HG03442 (cell line): Measurements from ENCODE around the gene FBLN2.
"Not testable (repeated sequence)": the region's sequence is repeated elsewhere in the genome, so short reads cannot be mapped to it uniquely, and the experiment has no call there.

ENCODE experiments used
- ATAC-seq: cut with Tn5 transposase; IDR thresholded peaks from one replicate; pipeline ENCODE4 v1.9.1; 2021; ENCODE audit warnings: mild to moderate bottlenecking, moderate library complexity; ENCODE audit not compliant: unreplicated experiment

Gene FBLN2

GRCh38 chr3:13513051-13513912, 35.6 kb upstream of the FBLN2 start:
- ATAC-seq: no peak

GRCh38 chr3:13513913-13514517, 34.9 kb upstream of the FBLN2 start:
- ATAC-seq: no peak

- no peak for ATAC-seq
Measured at GRCh38 chr3:13514639-13515435, 34.1 kb upstream of the FBLN2 start.

- no peak for ATAC-seq
Measured at GRCh38 chr3:13515786-13516759, 32.9 kb upstream of the FBLN2 start.

GRCh38 chr3:13516760-13517135, 32.2 kb upstream of the FBLN2 start:
- ATAC-seq: no peak

- ATAC-seq: no peak
Measured at GRCh38 chr3:13517253-13517977, 31.5 kb upstream of the FBLN2 start.

- ATAC-seq: no peak
Measured at GRCh38 chr3:13518516-13518953, 30.4 kb upstream of the FBLN2 start.

- no peak for ATAC-seq
Measured at GRCh38 chr3:13519006-13519791, 29.7 kb upstream of the FBLN2 start.

- ATAC-seq: no peak
Measured at GRCh38 chr3:13520326-13520880, 28.5 kb upstream of the FBLN2 start.

GRCh38 chr3:13521309-13521708, 27.6 kb upstream of the FBLN2 start:
- ATAC-seq: no peak

- not testable (repeated sequence) for ATAC-seq
Measured at GRCh38 chr3:13521749-13522148, 27.2 kb upstream of the FBLN2 start.

GRCh38 chr3:13522236-13522635, 26.7 kb upstream of the FBLN2 start:
- no peak for ATAC-seq

GRCh38 chr3:13524979-13525669, 23.8 kb upstream of the FBLN2 start:
- ATAC-seq: no peak

- no peak for ATAC-seq
Measured at GRCh38 chr3:13525827-13526625, 22.9 kb upstream of the FBLN2 start.

- no peak for ATAC-seq
Measured at GRCh38 chr3:13526626-13526949, 22.3 kb upstream of the FBLN2 start.

- ATAC-seq: no peak
Measured at GRCh38 chr3:13528217-13528867, 20.6 kb upstream of the FBLN2 start.
